ENCODE results near the gene PRICKLE1.

The PRICKLE1 gene

GRCh38 chr12:42447371-42447786 is 142.2 kb downstream of the PRICKLE1 start:
- Histone ChIP-seq H3K27me3 (replicated peaks) (no peaks in the 10 kb centered on the region), H3K36me3 (replicated peaks) (peaks cover 2% of the 10 kb centered on the region), H3K4me3 (ENCODE audit: low read depth, low read length) (no peak overlapping the region), H3K27ac (no peak overlapping the region)
- in situ Hi-C loops (cut with HindIII; ENCODE audit: low pct_ligation_motif_present, low sequenced_read_pairs): no loop called here
- no peak for TF ChIP-seq CTCF (IDR thresholded peaks at IDR 0.05; ENCODE audit: low read depth, low read length, missing control alignments)
- no peak for DNase-seq

- in situ Hi-C loops (cut with HindIII; ENCODE audit: low pct_ligation_motif_present, low sequenced_read_pairs): no loop called here
- no peak overlapping the region for H3K27ac ChIP-seq
- H3K27me3 ChIP-seq (replicated peaks): no peaks in the 10 kb centered on the region
- no peak for TF ChIP-seq CTCF (IDR thresholded peaks at IDR 0.05; ENCODE audit: low read depth, low read length, missing control alignments)
- no peak for DNase-seq
- peaks cover 2% of the 10 kb centered on the region for H3K36me3 ChIP-seq (replicated peaks)
- H3K4me3 ChIP-seq (ENCODE audit: low read depth, low read length): no peak overlapping the region
Observed at GRCh38 chr12:42446761-42447160, 142.8 kb downstream of the PRICKLE1 start.

GRCh38 chr12:42445891-42446290 is 143.7 kb downstream of the PRICKLE1 start:
- Histone ChIP-seq H3K27me3 (replicated peaks) (no peaks in the 10 kb centered on the region), H3K27ac (no peak overlapping the region), H3K4me3 (ENCODE audit: low read depth, low read length) (no peak overlapping the region), H3K36me3 (replicated peaks) (peaks cover 2% of the 10 kb centered on the region)
- no peak for DNase-seq
- in situ Hi-C loops (cut with HindIII; ENCODE audit: low pct_ligation_motif_present, low sequenced_read_pairs): no loop called here
- no peak for TF ChIP-seq CTCF (IDR thresholded peaks at IDR 0.05; ENCODE audit: low read depth, low read length, missing control alignments)

GRCh38 chr12:42444192-42444943 is 145.2 kb downstream of the PRICKLE1 start:
- Histone ChIP-seq H3K27me3 (replicated peaks) (no peaks in the 10 kb centered on the region), H3K27ac (no peak overlapping the region), H3K36me3 (replicated peaks) (peaks cover 2% of the 10 kb centered on the region), H3K4me3 (ENCODE audit: low read depth, low read length) (no peak overlapping the region)
- no peak for DNase-seq
- in situ Hi-C loops (cut with HindIII; ENCODE audit: low pct_ligation_motif_present, low sequenced_read_pairs): no loop called here
- no peak for TF ChIP-seq CTCF (IDR thresholded peaks at IDR 0.05; ENCODE audit: low read depth, low read length, missing control alignments)

- no peak for TF ChIP-seq CTCF (IDR thresholded peaks at IDR 0.05; ENCODE audit: low read depth, low read length, missing control alignments)
- H3K36me3 ChIP-seq (replicated peaks): peaks cover 2% of the 10 kb centered on the region
- no peak overlapping the region for H3K27ac ChIP-seq
- no peaks in the 10 kb centered on the region for H3K27me3 ChIP-seq (replicated peaks)
- in situ Hi-C loops (cut with HindIII; ENCODE audit: low pct_ligation_motif_present, low sequenced_read_pairs): no loop called here
- DNase-seq: no peak
- H3K4me3 ChIP-seq (ENCODE audit: low read depth, low read length): no peak overlapping the region
Observed at GRCh38 chr12:42442888-42443287, 146.7 kb downstream of the PRICKLE1 start.

- in situ Hi-C loops (cut with HindIII; ENCODE audit: low pct_ligation_motif_present, low sequenced_read_pairs): no loop called here
- Histone ChIP-seq H3K36me3 (replicated peaks) (peaks cover 2% of the 10 kb centered on the region), H3K27ac (no peak overlapping the region), H3K27me3 (replicated peaks) (no peaks in the 10 kb centered on the region), H3K4me3 (ENCODE audit: low read depth, low read length) (no peak overlapping the region)
- no peak for TF ChIP-seq CTCF (IDR thresholded peaks at IDR 0.05; ENCODE audit: low read depth, low read length, missing control alignments)
- DNase-seq: no peak
Observed at GRCh38 chr12:42442311-42442759, 147.2 kb downstream of the PRICKLE1 start.
